ENCODE results near the gene PCSK6. TPM values are rescaled to one million over a fixed set of nuclear protein-coding genes. Genes with fewer than 3 reads are reported as not detected.

The PCSK6 gene
- total RNA-seq, 3 donors from 2014 or later (not counting 1 experiment from before 2014, with no cell fraction given) = 1.5 to 2.4 (median 2.4) TPM

- intact Hi-C loops (cut with micrococcal nuclease) = no loop called here
- peaks cover 8 to 14% of the 10 kb centered on the region in 2 donors for H3K27me3 Mint-ChIP-seq (ENCODE audit: low read depth in 2 of 2)
Measured at GRCh38 chr15:101325263-101326025, 164.1 kb downstream of the PCSK6 start.

GRCh38 chr15:101324524-101325177 lies 164.9 kb downstream of the PCSK6 start:
- Mint-ChIP-seq H3K4me1 (peaks cover 18 to 20% of the 10 kb centered on the region in 2 donors), H3K36me3 (no peaks in the 10 kb centered on the region), H3K27me3 (ENCODE audit: low read depth in 2 of 2) (peaks cover 3 to 7% of the 10 kb centered on the region in 2 donors), H3K9me3 (no peaks in the 10 kb centered on the region), H3K4me3 (no peak overlapping the region), H3K27ac (no peak overlapping the region)
- WGBS (ENCODE audit: insufficient coverage) = 83% methylated on average over 13 of the region's 13 CpGs
- Histone ChIP-seq H3K4me3 (ENCODE audit: low read length) (no peak overlapping the region), H3K9me3 (ENCODE audit: control insufficient read depth, insufficient read depth, low read length) (no peaks in the 10 kb centered on the region), H3K4me1 (ENCODE audit: control insufficient read depth, insufficient read depth, low read length) (peaks cover 17% of the 10 kb centered on the region), H3K27ac (ENCODE audit: low read length) (no peak overlapping the region), H3K36me3 (ENCODE audit: control insufficient read depth, insufficient read depth, low read length) (no peaks in the 10 kb centered on the region), H3K27me3 (ENCODE audit: control insufficient read depth, insufficient read depth, low read length) (peaks cover 2% of the 10 kb centered on the region)
- no peak for DNase-seq
- intact Hi-C loops (cut with micrococcal nuclease) = no loop called here
- no peak for ATAC-seq
- TF ChIP-seq, protein P1, sequence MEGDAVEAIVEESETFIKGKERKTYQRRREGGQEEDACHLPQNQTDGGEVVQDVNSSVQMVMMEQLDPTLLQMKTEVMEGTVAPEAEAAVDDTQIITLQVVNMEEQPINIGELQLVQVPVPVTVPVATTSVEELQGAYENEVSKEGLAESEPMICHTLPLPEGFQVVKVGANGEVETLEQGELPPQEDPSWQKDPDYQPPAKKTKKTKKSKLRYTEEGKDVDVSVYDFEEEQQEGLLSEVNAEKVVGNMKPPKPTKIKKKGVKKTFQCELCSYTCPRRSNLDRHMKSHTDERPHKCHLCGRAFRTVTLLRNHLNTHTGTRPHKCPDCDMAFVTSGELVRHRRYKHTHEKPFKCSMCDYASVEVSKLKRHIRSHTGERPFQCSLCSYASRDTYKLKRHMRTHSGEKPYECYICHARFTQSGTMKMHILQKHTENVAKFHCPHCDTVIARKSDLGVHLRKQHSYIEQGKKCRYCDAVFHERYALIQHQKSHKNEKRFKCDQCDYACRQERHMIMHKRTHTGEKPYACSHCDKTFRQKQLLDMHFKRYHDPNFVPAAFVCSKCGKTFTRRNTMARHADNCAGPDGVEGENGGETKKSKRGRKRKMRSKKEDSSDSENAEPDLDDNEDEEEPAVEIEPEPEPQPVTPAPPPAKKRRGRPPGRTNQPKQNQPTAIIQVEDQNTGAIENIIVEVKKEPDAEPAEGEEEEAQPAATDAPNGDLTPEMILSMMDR (IDR thresholded peaks at IDR 0.05) = no peak

More at GRCh38 chr15:101325263-101326025, 164.1 kb downstream of the PCSK6 start:
- ATAC-seq (no peak), DNase-seq (no peak)
- Mint-ChIP-seq H3K9me3 (no peaks in the 10 kb centered on the region), H3K4me1 (peaks cover 14% of the 10 kb centered on the region in 2 donors), H3K27ac (no peak overlapping the region), H3K36me3 (no peaks in the 10 kb centered on the region), H3K4me3 (no peak overlapping the region)
- no peaks in the 10 kb centered on the region for H3K9me3 ChIP-seq (ENCODE audit: control insufficient read depth, insufficient read depth, low read length)
- H3K4me3 ChIP-seq (ENCODE audit: low read length) = no peak overlapping the region
- 82% methylated on average over 19 of the region's 19 CpGs for WGBS (ENCODE audit: insufficient coverage)
- TF ChIP-seq, protein P1 (IDR thresholded peaks at IDR 0.05) = no peak
- peaks cover 2% of the 10 kb centered on the region for H3K27me3 ChIP-seq (ENCODE audit: control insufficient read depth, insufficient read depth, low read length)
- peaks cover 9% of the 10 kb centered on the region for H3K4me1 ChIP-seq (ENCODE audit: control insufficient read depth, insufficient read depth, low read length)
- H3K27ac ChIP-seq (ENCODE audit: low read length) = no peak overlapping the region
- H3K36me3 ChIP-seq (ENCODE audit: control insufficient read depth, insufficient read depth, low read length) = no peaks in the 10 kb centered on the region

- Mint-ChIP-seq H3K4me3 (no peak overlapping the region), H3K27me3 (ENCODE audit: low read depth in 2 of 2) (peaks cover 3 to 7% of the 10 kb centered on the region in 2 donors), H3K4me1 (peaks cover 18 to 20% of the 10 kb centered on the region in 2 donors), H3K36me3 (no peaks in the 10 kb centered on the region), H3K9me3 (no peaks in the 10 kb centered on the region), H3K27ac (no peak overlapping the region)
- peaks cover 24% of the 10 kb centered on the region for H3K4me1 ChIP-seq (ENCODE audit: control insufficient read depth, insufficient read depth, low read length)
- no peaks in the 10 kb centered on the region for H3K9me3 ChIP-seq (ENCODE audit: control insufficient read depth, insufficient read depth, low read length)
- no peak overlapping the region for H3K27ac ChIP-seq (ENCODE audit: low read length)
- DNase-seq (no peak), ATAC-seq (no peak)
- TF ChIP-seq, protein P1 (IDR thresholded peaks at IDR 0.05) = no peak
- H3K27me3 ChIP-seq (ENCODE audit: control insufficient read depth, insufficient read depth, low read length) = peaks cover 2% of the 10 kb centered on the region
- WGBS (ENCODE audit: insufficient coverage) = 90% methylated on average over 21 of the region's 21 CpGs
- intact Hi-C loops (cut with micrococcal nuclease) = no loop called here
- no peaks in the 10 kb centered on the region for H3K36me3 ChIP-seq (ENCODE audit: control insufficient read depth, insufficient read depth, low read length)
- H3K4me3 ChIP-seq (ENCODE audit: low read length) = no peak overlapping the region
Measured at GRCh38 chr15:101323793-101324523, 165.5 kb downstream of the PCSK6 start.
